Measurements from ENCODE around the gene CACNB1.

- TF ChIP-seq CTCF (conservative IDR thresholded peaks at IDR 0.05) (no peak), ZFX (IDR thresholded peaks at IDR 0.05) (no peak)
Measured at GRCh38 chr17:39155654-39156053, 41.8 kb downstream of the CACNB1 start.
